COLO829 (cell line): Measurements from ENCODE around the gene TBL1X.
A peak's percentile ranks its signal among the peaks of the same experiment; 100 is the strongest.
"Not testable (repeated sequence)": the region's sequence is repeated elsewhere in the genome, so short reads cannot be mapped to it uniquely, and the experiment has no call there.

Experiments
- DNase-seq: peaks from one replicate; pipeline ENCODE4 v3.0.0; 2012; ENCODE audit warnings: low spot score

TBL1X gene

GRCh38 chrX:9765737-9766097 lies 300.9 kb downstream of the TBL1X start, which contains the start of gene GPR143:
Gene GPR143 (minus strand): TSS chrX:9765847. CDS start chrX:9765817, 30 bp downstream.
- no peak for DNase-seq

GRCh38 chrX:9767375-9767774 lies 302.5 kb downstream of the TBL1X start:
- DNase-seq, result no peak

- DNase-seq, result not testable (repeated sequence)
Measured at GRCh38 chrX:9768321-9768839, 303.5 kb downstream of the TBL1X start.

- DNase-seq, result no peak
Measured at GRCh38 chrX:9770319-9770718, 305.5 kb downstream of the TBL1X start.

GRCh38 chrX:9772943-9773342 lies 308.1 kb downstream of the TBL1X start:
- no peak for DNase-seq

- DNase-seq, result no peak
Measured at GRCh38 chrX:9775930-9776329, 311.1 kb downstream of the TBL1X start.

GRCh38 chrX:9781941-9782340 lies 317.1 kb downstream of the TBL1X start:
- peak; percentile 15 for DNase-seq

GRCh38 chrX:9784332-9784731 lies 319.5 kb downstream of the TBL1X start:
- no peak for DNase-seq

GRCh38 chrX:9785254-9785943 lies 320.5 kb downstream of the TBL1X start:
- no peak for DNase-seq

GRCh38 chrX:9785944-9786797 lies 321.3 kb downstream of the TBL1X start, which contains the start of gene SHROOM2:
Gene SHROOM2 (plus strand): TSS chrX:9786429. CDS start chrX:9786546, 117 bp downstream.
- DNase-seq, result no peak

- no peak for DNase-seq
Measured at GRCh38 chrX:9786798-9787635, 322.2 kb downstream of the TBL1X start.

- DNase-seq, result peak; percentile 21
Measured at GRCh38 chrX:9788911-9789310, 324.1 kb downstream of the TBL1X start.

GRCh38 chrX:9789555-9789954 lies 324.7 kb downstream of the TBL1X start:
- DNase-seq, result no peak
